KMS-11 (cell line): ENCODE measurements around the gene EYA3.

Experiments used
- H2AFZ ChIP-seq: fragments of 200-600 bp; sonication (generic); 2 replicates; pipeline ENCODE4 v1.6.1; 2016; ENCODE audit warnings: antibody characterized with exemption, mixed run types, low read depth
- H3K27ac ChIP-seq: fragments of 200-600 bp; sonication (generic); 2 replicates; pipeline ENCODE4 v1.6.1; 2016; ENCODE audit warnings: mild to moderate bottlenecking, mixed run types
- H3K27me3 ChIP-seq: fragments of 200-600 bp; sonication (generic); 2 replicates; pipeline ENCODE4 v1.6.1; 2017; ENCODE audit warnings: mild to moderate bottlenecking, low read depth, mixed run types, moderate library complexity; ENCODE audit not compliant: insufficient read depth
- H3K36me3 ChIP-seq: fragments of 200-600 bp; sonication (generic); 2 replicates; pipeline ENCODE4 v1.6.1; 2017; ENCODE audit warnings: mild to moderate bottlenecking, mixed run types; ENCODE audit not compliant: insufficient read depth
- H3K4me1 ChIP-seq: fragments of 200-600 bp; sonication (generic); 2 replicates; pipeline ENCODE4 v1.6.1; 2016; ENCODE audit warnings: mild to moderate bottlenecking, low read depth, mixed run types; ENCODE audit not compliant: poor library complexity, severe bottlenecking
- H3K4me2 ChIP-seq: fragments of 200-600 bp; sonication (generic); 2 replicates; pipeline ENCODE4 v1.7.0; 2016; ENCODE audit warnings: mild to moderate bottlenecking, mixed run types
- H3K4me3 ChIP-seq: fragments of 200-600 bp; sonication (generic); IDR thresholded peaks from 2 replicates; pipeline ENCODE4 v1.6.1; 2017; ENCODE audit warnings: low read depth, low read length, mixed read lengths; ENCODE audit not compliant: insufficient read depth
- H3K79me2 ChIP-seq: fragments of 200-600 bp; sonication (generic); 2 replicates; pipeline ENCODE4 v1.6.1; 2016; ENCODE audit warnings: low read depth, mixed run types; ENCODE audit not compliant: insufficient read depth
- H3K9ac ChIP-seq: fragments of 200-600 bp; sonication (generic); 2 replicates; pipeline ENCODE4 v1.6.1; 2016; ENCODE audit warnings: mild to moderate bottlenecking, mixed run types
- H4K20me1 ChIP-seq: fragments of 200-600 bp; sonication (generic); 2 replicates; pipeline ENCODE4 v1.6.1; 2016; ENCODE audit warnings: mild to moderate bottlenecking, mixed run types; ENCODE audit not compliant: insufficient read depth
- CTCF ChIP-seq: fragments of 200-600 bp; sonication (generic); conservative IDR thresholded peaks from 2 replicates; pipeline ENCODE4 v1.6.1; 2017; ENCODE audit warnings: low read depth, mild to moderate bottlenecking, antibody characterized with exemption, low read length, moderate library complexity, mixed read lengths

EYA3 gene

GRCh38 chr1:27966402-27967105 lies 121.9 kb downstream of the EYA3 start:
- H2AFZ ChIP-seq = no peak overlapping the region
- no peaks in the 10 kb centered on the region for H3K27me3 ChIP-seq
- no peaks in the 10 kb centered on the region for H4K20me1 ChIP-seq
- no peak overlapping the region for H3K4me3 ChIP-seq
- no peaks in the 10 kb centered on the region for H3K4me1 ChIP-seq
- no peak overlapping the region for H3K4me2 ChIP-seq
- no peak overlapping the region for H3K27ac ChIP-seq
- no peaks in the 10 kb centered on the region for H3K79me2 ChIP-seq
- no peak for TF ChIP-seq CTCF
- no peak overlapping the region for H3K9ac ChIP-seq
- H3K36me3 ChIP-seq = no peaks in the 10 kb centered on the region

GRCh38 chr1:27963393-27963792 lies 125.0 kb downstream of the EYA3 start:
- H3K36me3 ChIP-seq = no peaks in the 10 kb centered on the region
- H2AFZ ChIP-seq = no peak overlapping the region
- H3K4me1 ChIP-seq = peaks cover 6% of the 10 kb centered on the region
- H3K27me3 ChIP-seq = no peaks in the 10 kb centered on the region
- no peak for TF ChIP-seq CTCF
- no peak overlapping the region for H3K9ac ChIP-seq
- no peaks in the 10 kb centered on the region for H4K20me1 ChIP-seq
- H3K4me2 ChIP-seq = no peak overlapping the region
- no peaks in the 10 kb centered on the region for H3K79me2 ChIP-seq
- H3K4me3 ChIP-seq = no peak overlapping the region
- H3K27ac ChIP-seq = no peak overlapping the region

GRCh38 chr1:27961646-27962221 lies 126.7 kb downstream of the EYA3 start:
- no peaks in the 10 kb centered on the region for H3K27me3 ChIP-seq
- no peak overlapping the region for H3K27ac ChIP-seq
- H2AFZ ChIP-seq = no peak overlapping the region
- H3K9ac ChIP-seq = no peak overlapping the region
- H3K36me3 ChIP-seq = no peaks in the 10 kb centered on the region
- peaks cover 6% of the 10 kb centered on the region for H3K4me1 ChIP-seq
- no peak overlapping the region for H3K4me3 ChIP-seq
- no peaks in the 10 kb centered on the region for H3K79me2 ChIP-seq
- no peak overlapping the region for H3K4me2 ChIP-seq
- no peak for TF ChIP-seq CTCF
- no peaks in the 10 kb centered on the region for H4K20me1 ChIP-seq

GRCh38 chr1:27960762-27961645 lies 127.4 kb downstream of the EYA3 start:
- TF ChIP-seq CTCF = no peak
- Histone ChIP-seq H3K36me3 (no peaks in the 10 kb centered on the region), H3K4me3 (no peak overlapping the region), H3K4me2 (no peak overlapping the region), H3K4me1 (peaks cover 6% of the 10 kb centered on the region), H2AFZ (no peak overlapping the region), H4K20me1 (no peaks in the 10 kb centered on the region), H3K9ac (no peak overlapping the region), H3K79me2 (no peaks in the 10 kb centered on the region), H3K27me3 (no peaks in the 10 kb centered on the region), H3K27ac (no peak overlapping the region)
